Measurements from ENCODE around the gene LMO3.

LMO3 gene

DNA sequence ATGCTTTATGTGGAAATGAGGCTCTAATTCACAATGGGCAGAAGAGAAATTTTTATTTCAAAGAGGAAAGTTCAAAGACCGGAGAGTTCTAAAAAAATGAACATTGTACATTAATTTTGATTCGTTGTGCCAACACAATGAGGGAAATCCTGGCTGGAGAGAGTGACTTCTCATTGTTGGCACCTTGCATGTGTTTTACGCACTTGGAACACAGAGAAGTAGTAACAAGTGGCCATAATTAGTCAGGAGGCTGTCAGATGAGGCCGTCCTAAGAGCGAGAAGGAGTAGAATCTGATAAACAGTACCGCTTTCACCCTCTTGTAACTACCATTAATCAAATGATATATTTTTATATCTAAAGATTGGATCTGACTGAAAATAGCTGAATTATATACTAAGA, 6.9 kb downstream of the LMO3 start:
- no peak for DNase-seq

DNA sequence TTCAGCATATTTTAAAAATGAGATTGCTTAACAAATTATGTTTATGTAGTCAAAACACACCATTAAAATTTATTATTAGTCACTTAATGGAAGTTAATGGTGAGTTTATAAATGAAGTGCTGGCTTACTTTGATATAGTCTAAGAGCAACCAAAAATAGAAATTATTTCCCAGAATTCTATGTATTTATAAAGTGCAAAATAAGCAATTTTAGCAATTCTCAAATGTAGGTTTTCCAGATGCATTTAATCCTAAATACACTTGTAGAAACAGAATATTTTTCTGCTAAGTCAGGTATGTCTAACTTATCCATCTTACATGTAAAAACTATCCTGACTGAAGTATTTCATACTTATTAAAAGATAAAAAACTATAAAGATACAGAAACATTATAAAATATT, 11.2 kb downstream of the LMO3 start:
- DNase-seq, result no peak

DNA sequence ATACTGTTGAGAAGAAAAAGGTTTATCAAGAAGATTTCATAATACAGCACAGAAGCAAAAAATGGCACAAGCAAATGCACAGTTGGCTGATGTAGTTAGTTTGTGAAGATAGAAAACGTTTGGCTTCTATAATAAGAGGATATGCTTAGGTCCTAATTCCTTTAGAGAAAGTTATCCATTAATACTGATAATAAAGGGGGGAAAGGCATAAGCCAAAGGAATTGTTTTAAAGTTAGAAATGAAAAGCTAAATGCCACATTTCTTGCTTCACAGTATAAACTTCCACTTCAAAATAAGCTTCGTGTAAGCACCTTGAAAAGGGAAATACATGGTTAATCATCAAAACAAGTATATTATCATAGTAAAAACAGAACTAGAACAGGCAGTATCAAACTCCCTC, 12.4 kb downstream of the LMO3 start:
- DNase-seq, result no peak

DNA sequence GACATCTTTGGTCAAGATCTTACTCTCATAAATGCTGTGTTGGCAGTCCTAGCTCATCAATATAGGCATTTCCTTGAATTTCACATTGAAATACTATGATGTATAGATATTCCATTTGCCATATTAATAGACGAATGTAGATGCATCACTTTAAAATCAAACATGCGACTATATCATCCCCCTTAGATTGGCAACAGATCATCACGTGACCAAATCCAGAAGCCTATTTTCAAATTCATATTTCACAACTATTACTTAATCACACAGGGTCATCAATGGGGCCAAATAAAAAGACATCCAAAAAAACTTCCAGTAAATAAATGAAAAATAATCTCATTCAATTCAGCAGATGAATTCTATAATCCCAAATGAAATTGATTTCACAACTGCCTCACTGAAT, 15.3 kb downstream of the LMO3 start:
- DNase-seq, result no peak

DNA sequence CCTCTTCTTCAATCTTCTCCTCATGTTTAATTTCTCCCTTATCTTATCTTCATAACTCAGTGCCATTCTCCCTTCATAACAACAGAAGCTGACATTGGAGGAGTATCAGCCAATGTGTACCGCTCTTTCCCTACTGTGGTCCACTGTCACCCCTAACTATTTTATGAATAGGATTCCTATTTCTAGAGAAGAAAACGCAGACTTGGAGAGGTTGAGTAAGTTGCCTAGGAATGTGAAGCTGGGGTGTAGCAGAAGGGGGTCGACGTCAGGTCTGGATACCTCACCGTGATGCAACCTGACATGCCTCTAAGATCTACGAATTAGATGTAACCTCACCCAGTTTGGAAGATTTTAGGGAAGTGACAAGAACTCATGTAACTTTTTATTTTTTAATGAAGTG, 17.1 kb downstream of the LMO3 start:
- DNase-seq, result no peak

DNA sequence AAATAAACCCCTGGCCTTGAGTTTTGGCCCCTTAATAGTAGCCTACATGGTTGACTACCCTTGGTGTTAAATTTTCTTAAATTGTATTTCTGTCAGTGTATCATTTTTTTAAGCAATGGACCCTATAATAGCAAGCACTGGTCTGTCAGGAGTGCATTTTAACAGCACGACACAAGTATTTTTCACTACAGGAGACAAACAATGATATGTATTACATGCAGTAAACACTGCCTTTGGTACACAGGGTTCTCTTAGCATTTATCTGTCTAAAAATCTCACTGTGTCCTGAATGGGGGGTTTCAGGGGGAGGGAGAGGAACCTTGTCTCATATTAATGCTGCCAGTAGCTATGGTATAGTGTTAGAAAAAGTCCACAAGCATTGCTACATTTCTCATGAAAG, 18.4 kb downstream of the LMO3 start:
- no peak for DNase-seq

DNA sequence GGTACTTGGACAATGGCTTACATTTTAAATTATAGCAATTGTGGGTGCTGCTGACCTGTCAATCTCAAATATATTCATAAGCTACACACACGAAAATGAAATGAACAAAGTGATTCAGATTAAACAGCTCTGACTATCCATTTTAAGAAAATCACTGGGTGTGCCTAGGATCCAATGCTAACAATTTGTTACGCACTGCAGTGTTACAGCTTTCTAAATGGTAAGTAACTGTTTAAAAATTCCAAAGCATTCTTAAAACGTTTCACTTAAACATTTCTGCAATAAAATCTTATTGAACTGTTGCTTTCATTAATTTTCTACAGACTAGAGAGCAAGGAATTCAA, 18.9 kb downstream of the LMO3 start:
- no peak for DNase-seq

DNA sequence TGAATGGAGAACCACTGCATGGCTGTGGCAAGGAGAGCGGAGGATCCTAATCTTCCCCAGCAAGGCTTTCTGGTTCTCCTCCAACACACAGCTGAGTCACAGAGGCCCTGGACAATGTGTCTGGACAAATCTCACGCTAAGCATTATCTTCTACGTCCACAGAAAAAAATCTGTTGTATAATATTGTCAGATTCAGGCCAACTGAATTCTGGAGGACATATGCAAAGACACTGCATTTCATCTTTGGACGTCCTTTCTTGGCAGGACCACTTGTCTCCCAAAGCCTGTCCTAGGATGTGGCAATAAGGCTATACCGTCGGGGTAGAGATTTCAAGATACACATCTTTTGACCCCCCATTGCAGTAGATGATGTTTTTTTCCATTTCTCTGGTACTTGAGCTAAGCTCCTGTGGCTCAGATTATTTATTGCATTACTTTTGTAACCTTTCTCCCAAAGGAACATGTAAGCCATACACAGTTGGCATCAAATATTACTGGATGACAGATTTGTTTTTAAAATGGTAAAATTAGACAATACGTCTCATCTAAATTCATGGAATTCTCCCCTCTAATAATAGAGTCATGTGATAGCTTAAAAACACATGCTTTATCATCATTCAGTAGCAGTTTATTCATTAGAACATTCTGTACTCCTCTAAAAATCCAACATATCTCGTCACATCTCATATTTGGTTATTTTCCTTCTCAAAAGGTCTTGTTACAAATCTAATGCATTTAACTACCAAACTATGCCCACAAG, 19.4 kb downstream of the LMO3 start:
- DNase-seq, result no peak

DNA sequence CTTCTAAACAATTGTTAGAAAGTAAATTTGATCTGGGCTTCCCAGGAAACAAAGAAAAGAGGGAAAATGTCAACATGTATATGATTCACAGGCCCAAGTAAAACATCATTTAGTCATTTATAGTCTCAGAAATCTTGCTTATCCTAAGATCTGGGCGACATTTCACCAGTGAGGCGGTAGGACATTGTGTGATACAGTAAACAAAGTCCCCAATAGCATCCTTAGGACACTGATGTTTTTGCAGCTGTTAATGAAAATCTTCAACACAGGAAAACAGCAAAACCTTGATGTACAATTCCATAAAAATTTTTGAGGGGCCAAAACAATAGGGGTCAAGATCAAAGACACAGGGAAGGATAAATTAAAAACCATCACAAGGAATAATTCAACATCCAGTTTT, 20.2 kb downstream of the LMO3 start:
- no peak for DNase-seq

DNA sequence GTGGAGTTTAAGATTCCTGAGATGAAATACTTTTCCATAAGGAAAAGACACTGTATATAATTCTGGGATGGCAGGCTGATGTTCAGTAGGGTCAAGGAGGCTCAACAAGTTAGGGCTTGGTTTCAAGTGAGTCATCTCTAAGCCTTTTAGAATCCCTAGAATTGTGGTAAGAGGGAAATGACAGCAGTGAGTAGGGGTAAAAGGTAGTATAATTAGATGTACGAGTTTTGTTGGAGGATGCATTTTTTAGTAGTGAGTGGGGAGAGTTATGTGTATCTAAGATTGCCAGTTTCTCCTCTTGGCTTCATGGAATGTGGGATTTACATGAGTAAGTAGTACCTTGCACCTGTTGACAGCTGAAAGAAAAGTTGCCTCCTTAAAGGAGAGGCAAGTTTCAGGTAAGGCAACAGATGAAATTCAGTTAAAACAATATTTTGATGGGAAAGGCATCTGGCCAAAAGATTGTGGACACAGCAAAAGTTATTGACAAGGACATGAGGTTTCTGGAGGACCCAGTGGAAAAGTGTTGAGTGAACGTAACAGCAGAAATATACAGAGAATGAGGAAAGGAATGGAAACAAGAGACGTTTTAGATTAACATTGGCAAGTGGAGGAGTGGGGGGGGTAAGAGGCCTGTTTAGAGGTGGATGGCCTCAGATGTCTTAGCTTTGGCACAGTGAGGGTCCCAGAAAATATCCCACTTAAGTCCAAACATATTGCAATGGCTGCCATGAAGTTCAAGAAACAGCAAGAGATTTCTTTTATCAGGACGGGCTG, 21.8 kb downstream of the LMO3 start:
- no peak for DNase-seq

DNA sequence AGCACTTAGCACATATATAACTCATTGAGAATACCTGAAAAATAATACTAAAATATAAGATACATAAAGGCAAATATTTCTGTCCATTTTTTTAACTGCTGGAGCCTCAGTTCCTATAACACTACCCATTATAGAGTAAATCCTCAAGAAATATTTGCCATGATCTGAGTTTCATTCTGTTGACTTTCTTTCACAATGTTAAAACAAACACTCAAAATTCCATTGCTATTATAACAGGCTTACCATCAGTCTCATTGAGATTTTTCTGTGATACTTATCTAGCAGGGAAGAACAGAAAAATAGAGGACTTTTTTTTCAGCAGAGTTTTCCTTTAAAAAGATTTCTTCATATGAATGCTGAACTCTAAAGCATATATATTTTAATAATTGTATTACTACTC, 24.5 kb downstream of the LMO3 start:
- no peak for DNase-seq

DNA sequence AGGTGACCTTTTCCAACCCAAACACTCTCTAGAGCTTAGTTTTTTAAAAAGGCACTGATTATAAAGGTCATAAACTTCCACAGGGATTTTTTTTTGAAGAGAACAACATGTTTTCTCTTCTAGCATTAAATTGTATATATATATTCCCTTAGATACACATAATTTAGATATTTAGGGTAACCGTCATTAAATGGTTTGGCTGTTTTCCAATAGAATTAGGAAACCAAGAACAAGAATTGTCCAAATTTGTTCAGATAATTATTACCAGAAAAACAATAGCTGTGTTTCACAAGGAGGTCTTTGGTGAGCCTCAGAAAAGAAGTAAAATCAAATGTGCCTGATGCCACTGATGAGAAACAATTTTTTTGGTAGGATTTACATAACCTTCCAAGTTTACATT, 26.9 kb downstream of the LMO3 start:
- DNase-seq, result no peak

DNA sequence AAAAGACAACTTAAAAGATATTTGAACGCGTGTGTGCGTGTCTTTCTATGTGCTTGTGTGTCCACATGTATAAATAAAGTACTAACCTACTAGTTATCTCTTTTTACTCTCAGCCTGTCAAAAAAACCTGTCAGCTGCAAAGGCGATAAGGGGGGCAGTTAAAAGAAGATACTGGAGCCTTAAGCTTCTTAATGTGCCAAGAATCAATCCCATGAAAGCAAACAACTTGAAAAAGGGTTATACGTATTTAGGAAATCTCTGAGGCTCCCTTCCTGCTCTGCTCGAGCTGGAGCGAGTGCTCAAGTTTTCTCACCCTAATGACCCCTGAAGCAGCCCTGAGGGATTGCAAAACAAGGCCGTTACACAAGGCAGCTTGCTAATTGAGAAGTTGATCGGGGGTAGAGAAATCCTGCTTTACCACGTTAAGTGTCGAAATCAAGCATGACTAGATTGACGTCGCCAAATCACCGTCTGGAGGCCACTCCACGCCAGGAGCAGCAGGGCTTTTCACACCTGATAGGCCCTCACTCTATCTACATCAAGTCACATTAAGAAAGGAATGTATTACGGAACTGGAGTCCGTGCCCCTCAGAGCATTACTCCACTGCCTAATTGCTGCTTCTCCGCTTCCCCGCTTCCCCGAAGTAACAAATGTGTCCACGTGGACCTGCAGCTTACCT, 32.4 kb downstream of the LMO3 start:
- no peak for DNase-seq

DNA sequence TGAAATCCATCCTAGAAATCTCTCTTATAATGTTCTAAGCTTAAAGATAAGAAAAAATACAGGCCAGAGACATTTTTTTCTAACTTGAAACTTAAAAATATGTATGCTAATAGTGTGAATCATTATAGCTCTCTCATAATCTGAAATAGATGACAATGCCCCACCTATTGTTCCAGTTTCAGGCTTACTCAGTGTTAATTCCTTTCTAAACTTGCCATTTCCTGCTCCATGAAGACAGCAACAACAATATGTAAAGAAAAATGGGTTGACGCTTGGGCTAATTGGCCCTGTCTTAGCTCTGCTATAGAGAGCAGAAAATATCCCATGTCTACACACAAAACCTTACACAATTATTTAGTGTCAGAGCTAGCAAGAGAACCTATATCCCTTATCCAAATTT, 37.1 kb downstream of the LMO3 start:
- DNase-seq, result no peak

DNA sequence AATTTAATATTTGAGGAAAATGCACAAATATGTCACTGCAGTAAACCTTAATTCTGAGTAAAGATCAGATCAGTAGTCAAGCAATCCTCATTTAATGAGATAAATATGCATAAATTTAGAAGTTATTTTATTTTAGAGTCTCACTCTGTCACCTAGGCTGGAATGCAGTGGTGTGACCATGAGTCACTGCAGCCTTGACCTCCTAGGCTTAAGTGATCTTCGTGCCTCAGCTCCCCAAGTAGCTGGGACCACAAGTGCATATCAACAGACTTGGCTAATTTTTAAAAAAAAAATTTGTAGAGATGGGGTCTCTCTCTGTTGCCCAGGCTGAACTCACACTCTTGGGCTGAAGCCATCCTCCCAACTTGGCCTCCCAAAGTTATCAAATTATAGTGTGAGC, 41.3 kb downstream of the LMO3 start:
- DNase-seq, result no peak

DNA sequence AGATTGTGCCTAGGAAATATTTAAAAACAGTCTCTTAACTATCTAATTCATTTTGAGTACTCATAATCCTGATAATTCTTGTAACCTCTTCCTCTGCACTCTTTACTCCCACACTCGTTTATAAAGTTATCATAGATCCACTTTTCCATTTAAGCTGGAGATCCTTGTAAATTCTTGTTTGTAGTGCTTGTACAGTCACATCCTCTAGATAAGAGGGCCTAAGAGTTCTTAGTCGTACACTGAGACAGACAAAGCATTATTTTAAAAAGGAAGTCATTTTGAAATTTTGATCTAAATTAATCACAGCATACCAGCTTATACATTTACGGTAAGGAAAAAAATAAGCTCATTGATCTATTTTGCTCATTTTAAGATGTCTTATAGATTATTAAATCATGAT, 42.5 kb downstream of the LMO3 start:
- DNase-seq, result no peak

DNA sequence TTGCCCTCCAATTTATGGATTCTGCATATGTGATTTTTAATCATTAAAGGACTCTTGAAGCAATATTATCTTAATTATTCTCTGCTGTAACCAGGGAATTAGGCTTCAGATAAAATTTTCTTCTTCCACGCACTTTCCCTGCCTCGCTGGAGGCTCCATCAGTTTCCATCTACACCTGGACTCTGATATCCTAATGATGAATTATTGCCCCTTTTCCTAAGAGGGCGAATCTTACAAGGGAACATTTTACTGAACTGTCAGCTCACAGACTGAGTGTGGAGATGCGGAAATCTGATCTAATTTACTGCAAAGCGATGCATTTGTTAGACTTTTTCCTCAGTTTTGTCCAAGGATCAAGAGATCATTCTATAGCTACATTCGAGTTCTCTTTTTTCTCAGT, 43.0 kb downstream of the LMO3 start:
- no peak for DNase-seq

DNA sequence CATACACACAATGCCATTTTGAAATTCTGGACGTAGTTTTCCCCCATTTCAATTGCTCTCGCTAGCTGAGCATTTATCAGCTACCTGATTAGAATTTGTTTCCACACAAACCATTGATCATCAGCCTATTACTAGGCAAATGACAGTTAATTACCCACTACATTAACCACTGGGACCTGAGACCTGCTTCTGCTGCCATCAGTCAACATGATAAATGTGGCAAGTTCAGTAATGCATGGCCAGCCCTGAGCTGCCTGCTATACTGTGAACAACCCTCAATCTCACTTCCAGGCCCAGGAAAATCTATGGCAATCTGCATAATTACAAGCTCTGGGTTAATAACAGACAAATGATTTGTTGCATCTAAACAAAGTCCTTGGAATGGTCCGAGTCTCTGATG, 43.5 kb downstream of the LMO3 start:
- DNase-seq, result no peak

DNA sequence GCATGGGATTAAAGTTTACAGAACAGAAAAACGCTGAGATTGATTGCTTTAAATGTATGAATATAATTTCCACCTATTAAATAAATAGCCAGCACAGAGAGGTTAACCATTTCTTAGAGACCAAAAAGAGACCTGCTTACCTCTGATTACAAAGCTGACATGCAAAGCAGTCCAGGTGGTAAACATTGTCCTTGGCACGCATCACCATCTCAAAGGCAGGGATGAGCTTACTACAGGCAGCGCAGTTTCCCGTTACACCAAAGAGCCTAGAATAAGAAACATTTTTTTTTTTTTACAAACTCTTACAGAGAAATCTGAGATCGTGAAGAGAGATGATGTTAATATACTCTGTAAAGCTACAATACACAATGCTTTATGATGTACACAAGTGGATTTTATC, 45.7 kb downstream of the LMO3 start:
- no peak for DNase-seq

DNA sequence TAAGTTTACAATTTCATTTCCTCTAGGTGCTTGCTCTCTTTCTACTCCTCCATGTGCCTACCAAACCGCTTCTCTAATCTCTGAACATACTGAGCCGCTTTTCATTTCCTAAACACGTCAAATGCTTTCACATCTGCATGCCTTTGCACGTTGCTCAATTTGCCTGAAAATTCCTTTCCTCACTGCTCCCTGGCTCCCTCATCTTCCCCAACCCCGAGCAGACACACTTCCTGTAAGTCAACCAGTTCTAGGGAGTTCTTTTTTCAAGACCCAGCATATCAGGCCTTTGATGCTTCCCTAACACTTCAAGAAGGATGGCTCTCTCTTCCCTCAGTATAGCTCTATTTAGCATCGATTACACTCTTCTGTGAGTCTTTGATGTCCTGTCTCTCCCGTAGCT, 50.3 kb downstream of the LMO3 start:
- DNase-seq, result no peak

DNA sequence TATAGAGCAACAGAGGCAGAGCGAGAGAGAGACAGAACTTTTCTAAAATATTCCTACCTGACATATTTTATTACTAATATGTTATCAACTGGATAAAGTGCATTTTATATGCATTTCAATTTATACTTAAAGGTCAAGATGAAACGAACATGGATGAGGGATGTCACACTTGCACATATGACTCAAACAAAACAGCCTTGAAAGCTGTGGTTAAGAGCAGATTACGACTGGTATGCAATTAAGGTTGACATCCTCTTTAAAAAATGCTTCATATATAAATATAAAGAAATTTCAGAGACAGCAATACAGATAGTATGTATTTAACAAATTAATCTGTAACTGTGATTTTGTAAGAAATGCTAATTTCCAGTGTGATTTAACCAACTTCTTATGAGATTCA, 52.5 kb downstream of the LMO3 start:
- no peak for DNase-seq

DNA sequence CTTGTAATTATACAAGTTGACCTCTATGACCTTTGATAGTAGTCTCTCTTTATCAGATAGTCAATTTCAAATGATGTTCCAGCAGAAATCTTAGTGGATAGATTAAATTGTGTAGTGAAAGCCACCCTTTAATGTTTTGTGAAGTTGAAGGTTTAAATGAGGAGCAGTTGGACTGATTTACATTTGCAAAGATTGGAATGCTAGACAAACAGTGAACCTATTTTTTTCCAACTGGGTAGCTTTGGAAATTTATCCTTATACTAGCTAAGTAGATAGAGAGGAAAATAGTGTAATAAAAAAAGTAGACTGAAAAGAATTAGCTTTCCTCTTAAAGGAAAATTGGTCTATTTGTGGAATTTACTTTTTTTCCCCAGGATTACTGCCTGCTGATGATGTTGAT, 53.7 kb downstream of the LMO3 start:
- no peak for DNase-seq

DNA sequence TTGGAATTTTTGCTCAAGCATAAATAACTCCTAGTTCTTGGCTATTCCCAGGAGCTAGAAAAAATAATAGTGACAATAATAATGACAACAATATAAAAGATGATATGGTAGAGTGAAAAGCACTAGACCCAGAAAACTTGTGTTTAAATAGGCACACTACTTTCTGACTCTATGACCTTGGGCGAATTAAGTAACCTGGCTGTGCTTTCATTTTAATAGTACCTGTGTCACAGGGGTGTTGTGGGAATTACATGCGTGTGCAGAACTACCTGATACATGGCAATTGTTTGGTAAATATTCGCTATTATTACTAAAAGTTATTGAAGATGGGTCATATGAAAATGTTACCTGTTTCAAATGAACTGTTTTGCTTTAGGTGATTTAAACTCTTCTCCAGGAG, 60.1 kb downstream of the LMO3 start:
- no peak for DNase-seq

DNA sequence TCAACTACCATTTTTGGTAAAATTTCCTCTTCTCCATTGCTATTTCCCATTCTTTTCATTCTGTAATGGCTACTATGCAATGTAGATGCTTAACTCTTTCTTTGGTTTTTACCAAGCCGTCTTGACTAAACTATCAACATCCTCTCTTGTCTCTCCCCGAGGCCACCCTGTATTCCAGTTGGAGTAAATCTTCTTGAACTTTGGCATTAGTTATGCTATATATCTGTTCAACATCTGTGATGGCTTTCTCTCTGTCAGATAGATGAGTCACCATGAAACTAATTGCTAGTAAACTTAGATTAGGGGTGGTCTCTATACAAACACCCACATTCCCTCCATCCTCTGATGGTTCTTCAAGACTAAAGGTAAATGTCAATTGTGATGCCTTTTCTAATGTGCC, 63.4 kb downstream of the LMO3 start:
- no peak for DNase-seq
